GM19035 (cell line): ENCODE measurements around the gene WTAP.
A peak's percentile ranks its signal among the peaks of the same experiment; 100 is the strongest.
"Not testable (repeated sequence)": the region's sequence is repeated elsewhere in the genome, so short reads cannot be mapped to it uniquely, and the experiment has no call there.

ENCODE experiments used
- ATAC-seq: cut with Tn5 transposase; IDR thresholded peaks from one replicate; pipeline ENCODE4 v1.9.1; 2021; ENCODE audit not compliant: unreplicated experiment

The WTAP gene

GRCh38 chr6:159760602-159761057 is 33.3 kb downstream of the WTAP start:
- no peak for ATAC-seq

DNA sequence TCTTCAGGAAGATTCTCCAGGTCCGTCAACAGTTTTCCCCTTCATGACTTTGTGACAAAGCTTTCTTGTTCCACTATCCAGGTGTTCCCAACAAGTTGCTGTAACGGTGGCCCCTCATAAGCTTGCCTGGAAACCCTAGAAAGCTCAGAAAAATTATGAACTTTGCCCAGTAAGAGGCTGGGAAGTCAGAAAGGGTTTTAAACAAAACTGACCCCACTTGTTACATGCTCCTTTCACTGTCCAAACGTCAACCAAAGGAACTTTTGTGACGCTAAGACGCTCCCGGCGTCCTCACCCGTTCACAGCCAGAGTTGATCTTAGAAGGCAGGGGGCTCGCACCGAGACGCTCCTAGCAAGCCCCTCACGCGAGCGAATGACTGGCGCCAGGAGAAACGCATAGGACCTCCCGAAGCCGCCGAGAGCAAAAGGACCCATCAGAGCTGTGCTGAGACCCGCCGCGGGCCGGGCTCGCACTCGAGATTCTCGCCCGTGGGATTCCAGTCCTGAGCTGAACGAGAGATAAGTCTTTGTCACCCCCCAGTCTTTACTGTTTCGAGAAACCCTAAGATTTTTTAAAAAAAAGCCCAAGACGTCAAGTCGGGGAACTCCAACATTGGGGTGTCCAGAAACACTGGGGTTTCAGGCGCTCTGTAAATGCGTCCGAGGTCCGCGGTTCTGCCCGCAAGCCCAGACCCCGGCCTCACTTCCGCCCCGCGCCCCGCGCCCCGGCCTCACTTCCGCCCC is 34.0 kb downstream of the WTAP start:
- no peak for ATAC-seq

DNA sequence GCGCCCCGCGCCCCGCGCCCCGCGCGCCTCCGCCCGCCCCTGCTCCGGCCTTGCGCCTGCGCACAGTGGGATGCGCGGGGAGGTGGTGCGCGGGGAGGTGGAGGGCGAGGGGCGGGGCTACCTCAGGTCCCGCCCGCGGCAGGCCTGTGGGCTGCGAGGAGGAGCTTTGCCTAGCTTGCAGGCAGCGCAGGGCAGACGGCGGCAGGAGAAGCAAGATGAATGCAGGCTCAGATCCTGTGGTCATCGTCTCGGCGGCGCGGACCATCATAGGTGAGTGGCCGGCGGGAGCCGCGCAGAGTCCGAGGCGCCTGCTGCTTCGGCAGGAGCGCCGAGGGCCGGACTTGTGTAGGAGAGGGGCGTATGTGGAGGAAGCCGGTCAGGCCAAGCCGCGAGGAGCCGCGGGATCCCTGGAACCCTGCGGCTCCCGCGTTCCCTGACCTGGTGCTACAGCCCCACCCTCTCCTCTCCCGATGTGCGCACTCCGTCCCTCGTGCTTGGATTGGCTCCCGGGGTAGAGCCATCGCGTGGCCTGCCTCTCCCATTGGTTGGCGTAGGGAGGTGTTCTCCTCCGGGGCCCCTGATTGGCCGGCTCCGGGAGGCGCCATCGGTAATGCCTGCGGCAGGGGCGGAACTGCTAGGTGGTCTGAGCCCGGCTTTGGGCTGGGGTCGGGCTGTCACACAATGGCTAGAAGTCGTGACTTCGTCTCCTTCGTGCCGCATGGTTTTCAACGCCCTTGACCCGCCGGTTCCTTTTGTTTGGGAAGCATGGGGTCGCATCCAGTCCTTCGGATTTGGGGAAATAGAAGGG is 34.8 kb downstream of the WTAP start, which contains the start of gene ACAT2:
ACAT2 (plus strand) TSS at position 173 of the 808 bp plus-strand sequence; CDS start at position 216, 43 bp downstream.
- peak; percentile 94 for ATAC-seq

GRCh38 chr6:159762681-159763293 is 35.5 kb downstream of the WTAP start:
- no peak for ATAC-seq

DNA sequence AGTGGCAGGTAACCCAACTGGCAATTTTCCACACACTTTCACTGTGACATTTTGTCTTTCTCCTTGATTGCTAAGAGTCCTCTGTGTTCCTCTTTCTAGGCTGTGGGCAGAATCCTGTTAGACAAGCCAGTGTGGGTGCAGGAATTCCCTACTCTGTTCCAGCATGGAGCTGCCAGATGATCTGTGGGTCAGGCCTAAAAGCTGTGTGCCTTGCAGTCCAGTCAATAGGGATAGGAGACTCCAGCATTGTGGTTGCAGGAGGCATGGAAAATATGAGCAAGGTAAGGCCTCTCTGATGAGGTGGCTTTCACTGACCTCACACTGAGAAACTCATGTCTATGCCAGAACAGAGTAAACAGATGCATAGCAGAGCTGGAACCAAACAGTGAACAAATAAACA is 39.6 kb downstream of the WTAP start:
- no peak for ATAC-seq

- no peak for ATAC-seq
Observed at GRCh38 chr6:159769470-159769869, 42.2 kb downstream of the WTAP start.

- no peak for ATAC-seq
Observed at GRCh38 chr6:159772196-159772595, 44.9 kb downstream of the WTAP start.

GRCh38 chr6:159777240-159777904 is 50.1 kb downstream of the WTAP start:
- ATAC-seq, result no peak

GRCh38 chr6:159778131-159778530 is 50.8 kb downstream of the WTAP start:
- ATAC-seq, result no peak

DNA sequence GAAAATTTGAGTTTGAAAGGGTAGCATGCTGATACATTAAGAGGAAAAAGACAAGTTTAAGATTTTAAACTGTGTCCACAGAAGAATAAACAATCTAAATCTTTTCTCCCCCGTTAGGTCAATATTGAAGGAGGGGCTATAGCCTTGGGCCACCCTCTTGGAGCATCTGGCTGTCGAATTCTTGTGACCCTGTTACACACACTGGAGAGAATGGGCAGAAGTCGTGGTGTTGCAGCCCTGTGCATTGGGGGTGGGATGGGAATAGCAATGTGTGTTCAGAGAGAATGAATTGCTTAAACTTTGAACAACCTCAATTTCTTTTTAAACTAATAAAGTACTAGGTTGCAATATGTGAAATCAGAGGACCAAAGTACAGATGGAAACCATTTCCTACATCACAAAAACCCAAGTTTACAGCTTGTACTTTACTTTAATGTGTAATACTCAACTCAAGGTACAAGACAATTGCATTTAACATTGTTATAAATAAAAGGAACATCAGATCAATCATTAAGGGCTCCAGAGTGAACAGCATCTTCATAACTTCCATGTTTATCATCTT is 51.3 kb downstream of the WTAP start:
- ATAC-seq, result no peak

DNA sequence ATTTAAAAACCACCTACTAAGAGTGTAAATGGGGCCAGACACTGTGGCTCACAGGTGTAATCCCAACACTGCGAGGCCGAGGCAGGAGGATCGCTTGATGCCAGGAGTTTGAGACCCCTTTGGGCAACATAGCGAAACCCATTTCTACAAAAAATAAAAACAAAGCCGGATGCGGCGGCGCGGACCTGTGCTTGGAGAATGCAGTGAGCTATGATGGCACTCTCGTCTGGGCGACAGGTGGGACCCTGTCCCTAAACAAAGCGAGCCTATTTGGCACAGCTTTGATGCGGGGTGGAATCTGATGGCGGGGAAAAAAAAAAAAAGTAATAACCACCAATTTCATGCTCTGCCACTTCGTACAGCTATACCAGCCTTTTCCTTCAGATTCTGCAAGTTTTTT is 61.0 kb downstream of the WTAP start:
- ATAC-seq, result no peak

- ATAC-seq, result peak; percentile 0
Observed at GRCh38 chr6:159788753-159789376, 61.6 kb downstream of the WTAP start.

GRCh38 chr6:159789377-159790148 is 62.3 kb downstream of the WTAP start, which contains the start of gene TCP1:
TCP1 (minus strand) TSS chr6:159789602; CDS start chr6:159789468, 134 bp downstream.
- ATAC-seq, result peak; percentile 68

GRCh38 chr6:159790149-159790955 is 63.0 kb downstream of the WTAP start, which contains the start of gene MRPL18:
MRPL18 (plus strand) TSS chr6:159790467; CDS start chr6:159790588, 121 bp downstream.
- peak; percentile 82 for ATAC-seq

GRCh38 chr6:159790956-159791598 is 63.8 kb downstream of the WTAP start:
- no peak for ATAC-seq

DNA sequence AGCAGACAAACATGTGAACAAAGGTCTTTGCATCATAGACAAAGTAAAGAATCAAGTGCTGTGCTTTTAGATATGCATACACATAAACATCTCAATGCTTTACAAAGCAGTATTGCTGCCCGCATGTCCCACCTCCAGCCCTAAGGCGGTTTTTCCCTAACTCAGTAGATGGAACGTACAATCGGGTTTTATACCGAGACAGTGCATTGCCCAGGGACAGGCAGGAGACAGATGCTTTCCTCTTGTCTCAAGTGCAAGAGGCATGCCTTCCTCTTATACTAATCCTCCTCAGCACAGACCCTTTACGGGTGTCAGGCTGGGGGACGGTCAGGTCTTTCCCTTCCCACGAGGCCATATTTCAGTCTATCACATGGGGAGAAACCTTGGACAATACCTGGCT is 67.7 kb downstream of the WTAP start:
- ATAC-seq, result not testable (repeated sequence)

- ATAC-seq, result no peak
Observed at GRCh38 chr6:159797554-159797953, 70.2 kb downstream of the WTAP start.
